GM18867 (cell line): ENCODE results near the gene LRRC49.

Experiments used
- ATAC-seq: cut with Tn5 transposase; IDR thresholded peaks from one replicate; pipeline ENCODE4 v1.9.1; 2021; ENCODE audit warnings: mild to moderate bottlenecking, moderate library complexity; ENCODE audit not compliant: unreplicated experiment

LRRC49 gene

GRCh38 chr15:71083349-71083748 is 190.7 kb downstream of the LRRC49 start:
- ATAC-seq = no peak

DNA sequence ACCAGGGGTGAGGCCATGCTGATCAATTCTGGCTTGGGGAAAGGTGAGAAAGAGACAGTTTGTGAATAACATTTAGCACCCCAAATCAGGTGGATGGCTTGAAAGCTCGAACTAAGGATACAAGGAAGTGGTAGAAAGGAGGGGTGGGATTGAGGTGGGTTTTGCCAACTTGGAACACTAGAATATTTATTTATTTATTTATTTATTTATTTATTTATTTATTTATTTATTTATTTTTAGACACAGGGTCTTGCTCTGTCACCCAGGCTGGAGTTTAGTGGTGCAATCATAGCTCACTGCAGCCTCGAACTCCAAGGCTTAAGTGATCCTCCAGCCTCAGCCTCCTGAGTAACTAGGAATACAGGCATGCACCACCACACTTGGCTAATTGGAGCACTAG is 191.6 kb downstream of the LRRC49 start:
- ATAC-seq = no peak

- ATAC-seq = no peak
These were observed 193.2 kb downstream of the LRRC49 start for GRCh38 chr15:71085809-71086208.

GRCh38 chr15:71088155-71088554 is 195.5 kb downstream of the LRRC49 start:
- ATAC-seq = no peak

GRCh38 chr15:71088683-71089082 is 196.1 kb downstream of the LRRC49 start:
- no peak for ATAC-seq

DNA sequence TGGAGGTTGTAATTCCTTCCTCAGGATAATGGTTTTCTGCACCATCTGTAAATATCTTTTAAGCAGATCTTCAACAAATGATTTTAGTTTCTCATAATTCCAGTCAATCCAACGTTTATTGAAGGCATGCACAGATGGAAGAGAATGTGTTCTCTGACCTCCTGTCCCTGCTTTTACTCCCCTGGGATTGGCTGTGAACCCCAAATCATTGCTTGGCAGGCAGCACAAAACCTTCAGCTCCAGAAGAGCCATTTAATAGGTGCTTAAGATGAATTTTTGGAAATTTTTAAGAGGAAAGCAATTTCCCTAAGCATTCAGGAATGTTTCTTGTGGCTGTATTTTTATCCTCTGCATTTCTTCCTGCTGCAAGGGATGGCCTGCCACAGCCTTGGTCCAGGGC is 197.2 kb downstream of the LRRC49 start:
- no peak for ATAC-seq

- no peak for ATAC-seq
These were observed 199.0 kb downstream of the LRRC49 start for GRCh38 chr15:71091601-71092000.

GRCh38 chr15:71092056-71092600 is 199.5 kb downstream of the LRRC49 start:
- no peak for ATAC-seq

GRCh38 chr15:71093054-71094024 is 200.7 kb downstream of the LRRC49 start:
- ATAC-seq = no peak

DNA sequence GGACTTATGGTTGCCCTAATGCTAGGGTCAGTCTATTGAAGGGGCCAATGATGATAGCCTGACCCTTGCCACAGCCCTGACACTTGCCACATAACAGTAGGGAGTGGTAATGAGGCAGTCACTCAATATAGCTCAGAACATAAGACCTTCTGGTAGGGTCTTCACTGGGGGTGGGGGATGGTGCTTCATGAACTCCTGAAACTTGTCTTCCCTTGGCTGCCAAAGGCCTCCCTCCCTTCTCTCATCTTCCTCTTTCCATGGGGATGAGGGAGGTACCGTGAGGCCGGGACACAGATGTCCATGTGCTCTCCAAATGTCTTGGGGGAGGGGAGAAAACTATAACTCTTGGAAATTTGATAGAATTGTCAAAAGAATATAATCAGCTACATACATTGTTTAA is 201.5 kb downstream of the LRRC49 start:
- no peak for ATAC-seq

DNA sequence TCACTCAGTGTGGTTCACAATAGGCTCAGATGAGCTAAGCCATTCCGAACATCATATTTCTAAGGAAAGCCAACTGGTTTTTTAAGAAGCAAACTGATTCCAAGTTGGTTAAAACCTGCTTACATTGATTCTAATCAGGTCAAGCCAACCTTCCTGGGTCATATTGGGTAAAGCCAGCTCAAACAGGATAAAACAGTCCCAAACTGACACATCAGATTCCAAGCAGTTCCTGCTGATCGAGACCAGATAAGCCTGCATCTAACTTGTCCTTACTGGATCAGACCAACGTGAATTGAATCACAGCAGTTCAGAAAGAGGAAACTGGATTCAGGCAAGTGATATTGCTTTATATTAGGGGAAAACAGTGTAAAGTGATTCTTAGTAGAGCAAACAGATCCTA is 204.1 kb downstream of the LRRC49 start:
- ATAC-seq = no peak

DNA sequence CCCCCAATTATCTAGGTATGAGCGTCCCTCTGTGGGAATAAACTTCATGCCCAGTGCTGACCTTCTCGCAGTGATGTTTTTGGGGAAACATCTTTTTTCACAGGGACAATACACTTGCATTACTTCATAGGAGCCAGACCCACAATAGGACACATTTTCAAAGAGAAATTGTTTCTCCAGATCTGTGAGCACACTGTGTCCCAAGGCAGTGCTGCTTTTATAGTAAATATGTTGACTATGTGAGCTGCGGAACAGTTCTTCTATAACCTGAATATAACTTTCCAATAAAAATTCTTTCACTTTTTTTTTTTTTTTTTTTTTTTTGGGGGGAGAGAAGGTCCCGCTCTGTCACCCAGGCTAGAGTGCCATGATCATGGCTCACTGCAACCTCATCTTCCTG is 205.3 kb downstream of the LRRC49 start:
- no peak for ATAC-seq

DNA sequence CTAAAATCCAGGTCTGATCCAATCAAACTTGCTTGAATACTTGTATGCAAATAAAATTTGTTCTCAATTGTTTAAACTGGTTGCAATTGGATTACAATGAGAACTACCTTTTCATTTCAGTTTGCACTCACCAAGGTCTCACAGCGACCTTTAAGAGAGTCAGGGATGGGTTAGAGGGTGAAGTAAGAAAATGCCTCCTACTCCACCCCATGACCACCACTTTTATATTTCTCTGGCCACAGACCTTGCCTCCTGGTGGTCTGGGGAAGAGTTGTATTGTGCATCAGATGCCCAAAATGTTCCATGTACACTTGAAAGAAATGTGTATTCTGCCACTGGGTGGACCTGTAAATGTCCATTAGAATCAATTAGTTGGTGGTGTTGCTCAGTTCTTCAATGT is 206.3 kb downstream of the LRRC49 start:
- no peak for ATAC-seq
